SK-N-SH (cell line): ENCODE data around the gene SBF2. TPM values are rescaled to one million over a fixed set of nuclear protein-coding genes. Genes with fewer than 3 reads are reported as not detected.

Source experiments
- CTCF ChIA-PET: fragments of 300-600, 350-600 bp; formaldehyde crosslinking; extraction: SDS; loops from one replicate; lab custom pipeline; 2021; lab: Yijun Ruan, JAX
- POLR2A ChIA-PET: fragments of 350-600 bp; sonication (Branson Sonifier 250); formaldehyde crosslinking; extraction: SDS; loops from one replicate; lab custom pipeline; 2020; ENCODE audit warnings: antibody characterized with exemption, inconsistent platforms; lab: Yijun Ruan, JAX
- DNase-seq: peaks from one replicate; pipeline ENCODE4 v3.0.0; 2012
- H2AFZ ChIP-seq: fragments of 200-600 bp; sonication (generic); 2 replicates; pipeline ENCODE4 v1.8.1; 2016; ENCODE audit warnings: antibody characterized with exemption, mild to moderate bottlenecking, low read depth
- H3F3A ChIP-seq: fragments of 200-600 bp; sonication (generic); replicated peaks from 2 replicates; pipeline ENCODE3; 2016; ENCODE audit warnings: antibody characterized with exemption, mild to moderate bottlenecking; ENCODE audit not compliant: insufficient read depth
- H3K27ac ChIP-seq, 2 experiments: fragments of 200-500 bp in 1 of 2; fragments of 200-600 bp in 1 of 2; sonication (Bioruptor generic) in 1 of 2; sonication (generic), shearing (Covaris generic) in 1 of 2; 2 replicates each; pipeline versions ENCODE4 v1.5.1 to v1.6.1; 2014 to 2016; ENCODE audit warnings: low read depth in 2 of 2, inconsistent platforms in 1 of 2, low read length in 1 of 2, mild to moderate bottlenecking in 1 of 2, mixed read lengths in 1 of 2
- H3K27me3 ChIP-seq: fragments of 200-600 bp; sonication (generic), shearing (Covaris generic); 2 replicates; pipeline ENCODE4 v1.6.1; 2016; ENCODE audit warnings: mixed run types; ENCODE audit not compliant: insufficient read depth
- H3K36me3 ChIP-seq, 2 experiments: fragments of 200-500 bp in 1 of 2; fragments of 200-600 bp in 1 of 2; sonication (Bioruptor generic) in 1 of 2; sonication (generic) in 1 of 2; replicated peaks in 1 of 2; 2 replicates each; pipeline versions ENCODE3 to v1.5.1; 2014 to 2016; ENCODE audit warnings: low read length in 1 of 2, mild to moderate bottlenecking in 1 of 2; ENCODE audit not compliant: insufficient read depth in 2 of 2, control insufficient read depth in 1 of 2
- H3K4me1 ChIP-seq, 2 experiments: fragments of 200-500 bp in 1 of 2; fragments of 200-600 bp in 1 of 2; sonication (Bioruptor generic) in 1 of 2; sonication (generic), shearing (Covaris generic) in 1 of 2; 2 replicates each; pipeline versions ENCODE4 v1.5.1 to v1.6.1; 2014 to 2016; ENCODE audit warnings: low read depth in 1 of 2, low read length in 1 of 2, mixed run types in 1 of 2; ENCODE audit not compliant: insufficient read depth in 2 of 2, control insufficient read depth in 1 of 2
- H3K4me2 ChIP-seq: fragments of 200-600 bp; sonication (generic), shearing (Covaris generic); 2 replicates; pipeline ENCODE4 v1.6.1; 2017; ENCODE audit warnings: mixed run types
- H3K4me3 ChIP-seq, 2 experiments: fragments of 200-500 bp in 1 of 2; fragments of 200-600 bp in 1 of 2; sonication (Bioruptor generic) in 1 of 2; sonication (generic), shearing (Covaris generic) in 1 of 2; 2 replicates each; pipeline versions ENCODE4 v1.5.1 to v1.8.1; 2014 to 2016; ENCODE audit warnings: low read depth in 2 of 2, inconsistent platforms in 1 of 2, low read length in 1 of 2, mild to moderate bottlenecking in 1 of 2, mixed read lengths in 1 of 2, moderate library complexity in 1 of 2
- H3K79me2 ChIP-seq: fragments of 200-600 bp; sonication (generic); 2 replicates; pipeline ENCODE4 v1.8.1; 2017; ENCODE audit warnings: mild to moderate bottlenecking; ENCODE audit not compliant: insufficient read depth
- H3K9ac ChIP-seq: fragments of 200-600 bp; sonication (generic); 2 replicates; pipeline ENCODE4 v1.6.1; 2017; ENCODE audit warnings: mixed run types
- H3K9me2 ChIP-seq: fragments of 200-600 bp; sonication (generic); 2 replicates; pipeline ENCODE4 v1.6.1; 2017; ENCODE audit warnings: mixed run types
- H3K9me3 ChIP-seq: fragments of 200-600 bp; sonication (generic); 2 replicates; pipeline ENCODE4 v1.6.1; 2017; ENCODE audit warnings: mixed run types, mild to moderate bottlenecking, moderate library complexity
- H4K20me1 ChIP-seq: fragments of 200-600 bp; sonication (generic); 2 replicates; pipeline ENCODE4 v1.6.1; 2017; ENCODE audit warnings: mild to moderate bottlenecking, mixed run types; ENCODE audit not compliant: insufficient read depth
- CHD2 ChIP-seq: fragments of 150-350 bp; IDR thresholded peaks from 2 replicates; pipeline ENCODE4 v1.6.1; 2018; ENCODE audit warnings: low read length; ENCODE audit not compliant: partially characterized antibody
- EZH2phosphoT487 ChIP-seq: fragments of 200-600 bp; sonication (generic); IDR thresholded peaks from 2 replicates; pipeline ENCODE4 v1.6.1; 2017; ENCODE audit warnings: low read depth, mixed run types, mild to moderate bottlenecking, antibody characterized with exemption, moderate library complexity, borderline replicate concordance
- FOXJ3 ChIP-seq: sonication (generic); formaldehyde crosslinking; IDR thresholded peaks from 2 replicates; pipeline ENCODE4 v1.5.1; 2020; ENCODE audit warnings: mild to moderate bottlenecking, missing genetic modification reagents
- GABPA ChIP-seq: IDR thresholded peaks from 2 replicates; pipeline ENCODE4 v1.4.0; 2012; ENCODE audit warnings: low read depth, mild to moderate bottlenecking
- MXI1 ChIP-seq: IDR thresholded peaks from 2 replicates; pipeline ENCODE4 v1.6.1; 2012; ENCODE audit warnings: mild to moderate bottlenecking, low read depth, low read length, improper control_type of control experiment
- NRF1 ChIP-seq: IDR thresholded peaks from 2 replicates; pipeline ENCODE4 v1.6.1; 2012; ENCODE audit warnings: low read depth, mild to moderate bottlenecking, low read length
- POLR2AphosphoS5 ChIP-seq: IDR thresholded peaks from 2 replicates; pipeline ENCODE4 v1.6.1; 2012; ENCODE audit warnings: low read depth, low read length
- RAD21 ChIP-seq: IDR thresholded peaks from 2 replicates; pipeline ENCODE4 v1.6.1; 2012; ENCODE audit warnings: mild to moderate bottlenecking, low read length
- RCOR1 ChIP-seq: fragments of 150-350 bp; IDR thresholded peaks from 2 replicates; pipeline ENCODE4 v1.6.1; 2017; ENCODE audit warnings: antibody characterized with exemption, low read length
- RXRA ChIP-seq: IDR thresholded peaks from 2 replicates; pipeline ENCODE4 v1.4.0; 2012; ENCODE audit warnings: low read depth, mild to moderate bottlenecking, borderline replicate concordance
- SIN3A ChIP-seq: IDR thresholded peaks from 2 replicates; pipeline ENCODE4 v1.6.1; 2012; ENCODE audit warnings: low read depth, mild to moderate bottlenecking, low read length, moderate library complexity, borderline replicate concordance
- TAF1 ChIP-seq: IDR thresholded peaks from 2 replicates; pipeline ENCODE4 v1.6.1; 2012; ENCODE audit warnings: low read depth, mild to moderate bottlenecking, low read length, moderate library complexity, borderline replicate concordance
- YY1 ChIP-seq: IDR thresholded peaks from 2 replicates; pipeline ENCODE4 v1.4.0; 2012; ENCODE audit warnings: low read depth, mild to moderate bottlenecking
- WGBS: methylation state at CpG from one replicate; pipeline ENCODE4 v1.1.6; 2017; ENCODE audit warnings: low lambda C conversion rate; 5-methylcytosine and 5-hydroxymethylcytosine counted together
- polyA plus RNA-seq, 3 experiments: library from polyadenylated mRNA; depleted of rRNA; stranded (reverse); fragments of >200 nt; gene quantifications; 2 replicates each; pipeline ENCODE4 v1.2.3, GENCODE V29; 2012
- TF ChIP-seq, protein P1 (sequence below): fragments of 150-350 bp; IDR thresholded peaks from 2 replicates; pipeline ENCODE4 v1.6.1; 2016; ENCODE audit warnings: mild to moderate bottlenecking, low read depth, low read length
- TF ChIP-seq, protein P2 (sequence below): fragments of 150-350 bp; IDR thresholded peaks from 2 replicates; pipeline ENCODE4 v1.6.1; 2017; ENCODE audit warnings: antibody characterized with exemption, low read length, low read depth, borderline replicate concordance
- TF ChIP-seq, protein P3 (sequence below): IDR thresholded peaks from 2 replicates; pipeline ENCODE4; 2012
- TF ChIP-seq, protein P4 (sequence below): IDR thresholded peaks from 2 replicates; pipeline ENCODE4 v1.6.1; 2012; ENCODE audit warnings: mild to moderate bottlenecking, low read depth, low read length, moderate library complexity
- TF ChIP-seq, protein P5 (sequence below): IDR thresholded peaks from 2 replicates; pipeline ENCODE4 v1.4.0; 2012; ENCODE audit warnings: low read depth

The SBF2 gene
- polyA plus RNA-seq, 1 of the 3 experiments (the other 2 are of a cell fraction) = 23.0 TPM

DNA sequence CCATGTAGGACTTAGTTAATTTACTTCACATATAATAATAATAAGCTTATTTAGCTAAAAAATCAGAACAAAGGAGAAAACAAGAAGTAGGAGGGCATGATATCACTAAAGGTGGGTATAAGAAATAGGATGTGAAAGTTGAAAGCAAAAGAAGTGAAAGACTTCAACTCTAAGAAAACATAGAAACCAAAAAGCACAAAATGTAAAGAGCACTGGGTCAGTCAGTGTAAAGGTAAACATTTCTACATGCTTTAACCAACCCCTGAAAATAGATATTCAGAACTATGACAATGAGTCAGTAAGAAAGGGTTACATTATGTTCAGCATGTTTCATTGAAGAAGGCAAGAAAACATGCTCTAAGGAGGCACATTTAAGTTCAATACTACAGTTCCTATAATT is 331.3 kb downstream of the SBF2 start:
- no peak for DNase-seq
- Histone ChIP-seq H3K4me2 (no peak overlapping the region), H3K9me3 (no peaks in the 10 kb centered on the region), H3K36me3 (peaks cover 21 to 37% of the 10 kb centered on the region in 2 experiments), H3K9me2 (no peaks in the 10 kb centered on the region), H4K20me1 (no peaks in the 10 kb centered on the region), H3K4me1 (no peaks in the 10 kb centered on the region), H3K27ac (no peak overlapping the region), H3K4me3 (no peak overlapping the region), H3K9ac (no peak overlapping the region), H3K79me2 (no peaks in the 10 kb centered on the region), H3F3A (peaks cover 12% of the 10 kb centered on the region), H3K27me3 (no peaks in the 10 kb centered on the region), H2AFZ (no peak overlapping the region)
- TF ChIP-seq EZH2phosphoT487 = no peak
- TF ChIP-seq, protein P1, sequence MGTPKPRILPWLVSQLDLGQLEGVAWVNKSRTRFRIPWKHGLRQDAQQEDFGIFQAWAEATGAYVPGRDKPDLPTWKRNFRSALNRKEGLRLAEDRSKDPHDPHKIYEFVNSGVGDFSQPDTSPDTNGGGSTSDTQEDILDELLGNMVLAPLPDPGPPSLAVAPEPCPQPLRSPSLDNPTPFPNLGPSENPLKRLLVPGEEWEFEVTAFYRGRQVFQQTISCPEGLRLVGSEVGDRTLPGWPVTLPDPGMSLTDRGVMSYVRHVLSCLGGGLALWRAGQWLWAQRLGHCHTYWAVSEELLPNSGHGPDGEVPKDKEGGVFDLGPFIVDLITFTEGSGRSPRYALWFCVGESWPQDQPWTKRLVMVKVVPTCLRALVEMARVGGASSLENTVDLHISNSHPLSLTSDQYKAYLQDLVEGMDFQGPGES = no peak
- TF ChIP-seq, protein P2, sequence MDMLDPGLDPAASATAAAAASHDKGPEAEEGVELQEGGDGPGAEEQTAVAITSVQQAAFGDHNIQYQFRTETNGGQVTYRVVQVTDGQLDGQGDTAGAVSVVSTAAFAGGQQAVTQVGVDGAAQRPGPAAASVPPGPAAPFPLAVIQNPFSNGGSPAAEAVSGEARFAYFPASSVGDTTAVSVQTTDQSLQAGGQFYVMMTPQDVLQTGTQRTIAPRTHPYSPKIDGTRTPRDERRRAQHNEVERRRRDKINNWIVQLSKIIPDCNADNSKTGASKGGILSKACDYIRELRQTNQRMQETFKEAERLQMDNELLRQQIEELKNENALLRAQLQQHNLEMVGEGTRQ = no peak
- TF ChIP-seq YY1 = no peak
- TF ChIP-seq TAF1 = no peak
- TF ChIP-seq FOXJ3 (CRISPR knock-in tag) = no peak
- no peak for TF ChIP-seq RXRA
- no peak for TF ChIP-seq MXI1
- no peak for TF ChIP-seq RCOR1
- TF ChIP-seq POLR2AphosphoS5 = no peak
- TF ChIP-seq, protein P3, sequence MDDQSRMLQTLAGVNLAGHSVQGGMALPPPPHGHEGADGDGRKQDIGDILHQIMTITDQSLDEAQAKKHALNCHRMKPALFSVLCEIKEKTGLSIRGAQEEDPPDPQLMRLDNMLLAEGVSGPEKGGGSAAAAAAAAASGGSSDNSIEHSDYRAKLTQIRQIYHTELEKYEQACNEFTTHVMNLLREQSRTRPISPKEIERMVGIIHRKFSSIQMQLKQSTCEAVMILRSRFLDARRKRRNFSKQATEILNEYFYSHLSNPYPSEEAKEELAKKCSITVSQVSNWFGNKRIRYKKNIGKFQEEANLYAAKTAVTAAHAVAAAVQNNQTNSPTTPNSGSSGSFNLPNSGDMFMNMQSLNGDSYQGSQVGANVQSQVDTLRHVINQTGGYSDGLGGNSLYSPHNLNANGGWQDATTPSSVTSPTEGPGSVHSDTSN = no peak
- no peak for TF ChIP-seq NRF1
- TF ChIP-seq CHD2 = no peak
- no peak for TF ChIP-seq SIN3A
- no peak for TF ChIP-seq GABPA
- no peak for TF ChIP-seq RAD21
- ChIA-PET POLR2A (no interaction called here), CTCF (no interaction called here)

DNA sequence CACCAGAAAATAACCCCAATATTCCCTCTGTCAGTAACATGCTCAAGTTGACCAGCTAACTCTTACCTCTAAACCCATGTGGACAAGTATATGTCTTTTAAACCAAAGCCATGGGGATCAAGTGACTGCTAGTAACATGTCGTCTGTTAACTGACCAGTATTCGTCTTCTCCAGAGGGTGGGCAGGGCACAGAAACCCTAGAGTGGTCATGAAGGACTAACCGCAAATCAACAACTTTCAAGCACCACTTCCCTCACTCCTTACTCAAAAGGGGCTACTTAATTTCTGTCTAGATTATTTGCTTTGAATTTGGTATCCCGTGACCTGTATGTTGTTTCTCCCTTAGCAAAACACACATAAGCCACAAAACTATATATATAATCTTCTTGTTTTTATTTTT is 336.9 kb downstream of the SBF2 start:
- Histone ChIP-seq H3K9ac (no peak overlapping the region), H4K20me1 (no peaks in the 10 kb centered on the region), H3F3A (no peaks in the 10 kb centered on the region), H3K27me3 (no peaks in the 10 kb centered on the region), H3K27ac (no peak overlapping the region), H3K4me1 (no peaks in the 10 kb centered on the region), H3K79me2 (no peaks in the 10 kb centered on the region), H3K4me3 (no peak overlapping the region), H2AFZ (no peak overlapping the region), H3K9me2 (no peaks in the 10 kb centered on the region), H3K9me3 (no peaks in the 10 kb centered on the region), H3K4me2 (no peak overlapping the region), H3K36me3 (peaks cover 22 to 38% of the 10 kb centered on the region in 2 experiments)
- CTCF ChIA-PET = interaction anchor here (1.4 to 1.7 kb wide), 2 partner anchors 17 to 352 kb away, joined by 3 read pairs; no protein-coding TSS in a partner anchor
- TF ChIP-seq, protein P4, sequence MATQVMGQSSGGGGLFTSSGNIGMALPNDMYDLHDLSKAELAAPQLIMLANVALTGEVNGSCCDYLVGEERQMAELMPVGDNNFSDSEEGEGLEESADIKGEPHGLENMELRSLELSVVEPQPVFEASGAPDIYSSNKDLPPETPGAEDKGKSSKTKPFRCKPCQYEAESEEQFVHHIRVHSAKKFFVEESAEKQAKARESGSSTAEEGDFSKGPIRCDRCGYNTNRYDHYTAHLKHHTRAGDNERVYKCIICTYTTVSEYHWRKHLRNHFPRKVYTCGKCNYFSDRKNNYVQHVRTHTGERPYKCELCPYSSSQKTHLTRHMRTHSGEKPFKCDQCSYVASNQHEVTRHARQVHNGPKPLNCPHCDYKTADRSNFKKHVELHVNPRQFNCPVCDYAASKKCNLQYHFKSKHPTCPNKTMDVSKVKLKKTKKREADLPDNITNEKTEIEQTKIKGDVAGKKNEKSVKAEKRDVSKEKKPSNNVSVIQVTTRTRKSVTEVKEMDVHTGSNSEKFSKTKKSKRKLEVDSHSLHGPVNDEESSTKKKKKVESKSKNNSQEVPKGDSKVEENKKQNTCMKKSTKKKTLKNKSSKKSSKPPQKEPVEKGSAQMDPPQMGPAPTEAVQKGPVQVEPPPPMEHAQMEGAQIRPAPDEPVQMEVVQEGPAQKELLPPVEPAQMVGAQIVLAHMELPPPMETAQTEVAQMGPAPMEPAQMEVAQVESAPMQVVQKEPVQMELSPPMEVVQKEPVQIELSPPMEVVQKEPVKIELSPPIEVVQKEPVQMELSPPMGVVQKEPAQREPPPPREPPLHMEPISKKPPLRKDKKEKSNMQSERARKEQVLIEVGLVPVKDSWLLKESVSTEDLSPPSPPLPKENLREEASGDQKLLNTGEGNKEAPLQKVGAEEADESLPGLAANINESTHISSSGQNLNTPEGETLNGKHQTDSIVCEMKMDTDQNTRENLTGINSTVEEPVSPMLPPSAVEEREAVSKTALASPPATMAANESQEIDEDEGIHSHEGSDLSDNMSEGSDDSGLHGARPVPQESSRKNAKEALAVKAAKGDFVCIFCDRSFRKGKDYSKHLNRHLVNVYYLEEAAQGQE = no peak
- TF ChIP-seq, protein P5, sequence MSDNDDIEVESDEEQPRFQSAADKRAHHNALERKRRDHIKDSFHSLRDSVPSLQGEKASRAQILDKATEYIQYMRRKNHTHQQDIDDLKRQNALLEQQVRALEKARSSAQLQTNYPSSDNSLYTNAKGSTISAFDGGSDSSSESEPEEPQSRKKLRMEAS = no peak
- 95% methylated on average over 4 of the region's 4 CpGs for WGBS
- DNase-seq = no peak
- POLR2A ChIA-PET = no interaction called here
